Activated naive CD4-positive, alpha-beta T cell treated with anti-CD3 and anti-CD28 coated beads, Interleukin-2, amount 50 U/mL, for 24 hours (primary cell): ENCODE measurements around the gene MIOX.
A peak's percentile ranks its signal among the peaks of the same experiment; 100 is the strongest.
"Not testable (repeated sequence)": the region's sequence is repeated elsewhere in the genome, so short reads cannot be mapped to it uniquely, and the experiment has no call there.

ENCODE experiments used
- H3K27ac Mint-ChIP-seq: one replicate; pipeline ENCODE4 v1.8.0; 2021; ENCODE audit warnings: mild to moderate bottlenecking, mixed read lengths
- H3K27me3 Mint-ChIP-seq: one replicate; pipeline ENCODE4 v1.8.0; 2021; ENCODE audit warnings: mixed read lengths
- H3K36me3 Mint-ChIP-seq: one replicate; pipeline ENCODE4 v1.8.0; 2021; ENCODE audit warnings: mixed read lengths
- H3K4me1 Mint-ChIP-seq: one replicate; pipeline ENCODE4 v1.8.0; 2021; ENCODE audit warnings: mixed read lengths
- H3K4me3 Mint-ChIP-seq: one replicate; pipeline ENCODE4 v1.8.0; 2021; ENCODE audit warnings: mild to moderate bottlenecking, mixed read lengths
- H3K9me3 Mint-ChIP-seq: one replicate; pipeline ENCODE4 v1.8.0; 2021; ENCODE audit warnings: mixed read lengths

The MIOX gene

GRCh38 chr22:50507991-50508884, 21.6 kb downstream of the MIOX start, which contains the start of gene NCAPH2:
Gene NCAPH2, plus strand, starts transcription at chr22:50508224. Its CDS starts 114 bp downstream, at chr22:50508338.
- Mint-ChIP-seq H3K9me3 (no peaks in the 10 kb centered on the region), H3K27me3 (no peaks in the 10 kb centered on the region), H3K4me1 (peaks cover 20% of the 10 kb centered on the region), H3K36me3 (no peaks in the 10 kb centered on the region), H3K27ac (peak within 1 kb of the TSS; percentile 98), H3K4me3 (peak within 1 kb of the TSS; percentile 95)

- Mint-ChIP-seq H3K4me1 (peaks cover 20% of the 10 kb centered on the region), H3K4me3 (peak overlapping the region; percentile 93), H3K27ac (peak overlapping the region; percentile 98), H3K36me3 (no peaks in the 10 kb centered on the region), H3K9me3 (no peaks in the 10 kb centered on the region), H3K27me3 (no peaks in the 10 kb centered on the region)
Observed at GRCh38 chr22:50508897-50509296, 22.2 kb downstream of the MIOX start.

GRCh38 chr22:50513175-50513574, 26.5 kb downstream of the MIOX start:
- Mint-ChIP-seq H3K27ac (no peak overlapping the region), H3K27me3 (no peaks in the 10 kb centered on the region), H3K9me3 (no peaks in the 10 kb centered on the region), H3K36me3 (no peaks in the 10 kb centered on the region), H3K4me1 (peaks cover 36% of the 10 kb centered on the region), H3K4me3 (no peak overlapping the region)

GRCh38 chr22:50516068-50516467, 29.4 kb downstream of the MIOX start:
- no peaks in the 10 kb centered on the region for H3K27me3 Mint-ChIP-seq
- no peaks in the 10 kb centered on the region for H3K9me3 Mint-ChIP-seq
- peaks cover 23% of the 10 kb centered on the region for H3K4me1 Mint-ChIP-seq
- no peak overlapping the region for H3K4me3 Mint-ChIP-seq
- no peaks in the 10 kb centered on the region for H3K36me3 Mint-ChIP-seq
- H3K27ac Mint-ChIP-seq, result no peak overlapping the region

GRCh38 chr22:50516891-50517290, 30.2 kb downstream of the MIOX start:
- H3K4me1 Mint-ChIP-seq, result peaks cover 23% of the 10 kb centered on the region
- H3K27me3 Mint-ChIP-seq, result no peaks in the 10 kb centered on the region
- H3K4me3 Mint-ChIP-seq, result no peak overlapping the region
- no peaks in the 10 kb centered on the region for H3K36me3 Mint-ChIP-seq
- no peaks in the 10 kb centered on the region for H3K9me3 Mint-ChIP-seq
- H3K27ac Mint-ChIP-seq, result no peak overlapping the region

- H3K36me3 Mint-ChIP-seq, result no peaks in the 10 kb centered on the region
- H3K4me1 Mint-ChIP-seq, result peaks cover 17% of the 10 kb centered on the region
- no peak overlapping the region for H3K4me3 Mint-ChIP-seq
- H3K9me3 Mint-ChIP-seq, result no peaks in the 10 kb centered on the region
- H3K27me3 Mint-ChIP-seq, result no peaks in the 10 kb centered on the region
- H3K27ac Mint-ChIP-seq, result no peak overlapping the region
Observed at GRCh38 chr22:50517495-50518260, 31.0 kb downstream of the MIOX start.

- Mint-ChIP-seq H3K27ac (no peak overlapping the region), H3K36me3 (no peaks in the 10 kb centered on the region), H3K27me3 (no peaks in the 10 kb centered on the region), H3K4me3 (no peak overlapping the region), H3K9me3 (no peaks in the 10 kb centered on the region), H3K4me1 (peaks cover 16% of the 10 kb centered on the region)
Observed at GRCh38 chr22:50518606-50519005, 31.9 kb downstream of the MIOX start.

GRCh38 chr22:50519151-50519550, 32.5 kb downstream of the MIOX start:
- H3K27me3 Mint-ChIP-seq, result no peaks in the 10 kb centered on the region

GRCh38 chr22:50520184-50520583, 33.5 kb downstream of the MIOX start:
- H3K27me3 Mint-ChIP-seq, H3K27ac Mint-ChIP-seq, H3K4me3 Mint-ChIP-seq, H3K36me3 Mint-ChIP-seq, H3K9me3 Mint-ChIP-seq: not testable (repeated sequence)
- peaks cover 14% of the 10 kb centered on the region for H3K4me1 Mint-ChIP-seq

More at GRCh38 chr22:50519151-50519550, 32.5 kb downstream of the MIOX start:
- no peaks in the 10 kb centered on the region for H3K9me3 Mint-ChIP-seq
- H3K4me3 Mint-ChIP-seq, result no peak overlapping the region
- peaks cover 16% of the 10 kb centered on the region for H3K4me1 Mint-ChIP-seq
- no peak overlapping the region for H3K27ac Mint-ChIP-seq
- no peaks in the 10 kb centered on the region for H3K36me3 Mint-ChIP-seq

- H3K4me1 Mint-ChIP-seq, result peaks cover 9% of the 10 kb centered on the region
- H3K27ac Mint-ChIP-seq, result no peak overlapping the region
- H3K27me3 Mint-ChIP-seq, result no peaks in the 10 kb centered on the region
- no peaks in the 10 kb centered on the region for H3K9me3 Mint-ChIP-seq
- peaks cover 5% of the 10 kb centered on the region for H3K36me3 Mint-ChIP-seq
- H3K4me3 Mint-ChIP-seq, result no peak overlapping the region
Observed at GRCh38 chr22:50520826-50521453, 34.3 kb downstream of the MIOX start.

- H3K36me3 Mint-ChIP-seq, result peaks cover 5% of the 10 kb centered on the region
- no peak overlapping the region for H3K27ac Mint-ChIP-seq
- H3K9me3 Mint-ChIP-seq, result no peaks in the 10 kb centered on the region
- H3K4me3 Mint-ChIP-seq, result no peak overlapping the region
- peaks cover 9% of the 10 kb centered on the region for H3K4me1 Mint-ChIP-seq
- H3K27me3 Mint-ChIP-seq, result no peaks in the 10 kb centered on the region
Observed at GRCh38 chr22:50521710-50522109, 35.1 kb downstream of the MIOX start.

- Mint-ChIP-seq H3K4me1 (peaks cover 15% of the 10 kb centered on the region), H3K27me3 (no peaks in the 10 kb centered on the region), H3K36me3 (peaks cover 5% of the 10 kb centered on the region), H3K4me3 (no peak overlapping the region), H3K27ac (no peak overlapping the region), H3K9me3 (no peaks in the 10 kb centered on the region)
Observed at GRCh38 chr22:50522208-50522805, 35.6 kb downstream of the MIOX start.

- H3K4me1 Mint-ChIP-seq, result peaks cover 21% of the 10 kb centered on the region
- peak overlapping the region; percentile 36 for H3K4me3 Mint-ChIP-seq
- H3K9me3 Mint-ChIP-seq, result no peaks in the 10 kb centered on the region
- peaks cover 5% of the 10 kb centered on the region for H3K36me3 Mint-ChIP-seq
- no peaks in the 10 kb centered on the region for H3K27me3 Mint-ChIP-seq
- peak overlapping the region; percentile 55 for H3K27ac Mint-ChIP-seq
Observed at GRCh38 chr22:50522806-50523438, 36.3 kb downstream of the MIOX start.

- peak overlapping the region; percentile 55 for H3K27ac Mint-ChIP-seq
- H3K27me3 Mint-ChIP-seq, result no peaks in the 10 kb centered on the region
- no peaks in the 10 kb centered on the region for H3K9me3 Mint-ChIP-seq
- peaks cover 5% of the 10 kb centered on the region for H3K36me3 Mint-ChIP-seq
- peaks cover 26% of the 10 kb centered on the region for H3K4me1 Mint-ChIP-seq
- peak overlapping the region; percentile 36 for H3K4me3 Mint-ChIP-seq
Observed at GRCh38 chr22:50523458-50523805, 36.8 kb downstream of the MIOX start.
